SU-DHL-6 (cell line): ENCODE measurements around the gene HMCN2.
A peak's percentile ranks its signal among the peaks of the same experiment; 100 is the strongest.

ENCODE experiments used
- H2AFZ ChIP-seq: fragments of 200-600 bp; sonication (generic); 2 replicates; pipeline ENCODE4 v1.6.1; 2014; ENCODE audit warnings: low read depth, mild to moderate bottlenecking, moderate library complexity, mixed read lengths, antibody characterized with exemption, low read length; ENCODE audit not compliant: severe bottlenecking
- H3F3A ChIP-seq: fragments of 200-600 bp; shearing (Covaris generic); 2 replicates; pipeline ENCODE4 v1.6.0; 2016; ENCODE audit warnings: antibody characterized with exemption, mild to moderate bottlenecking; ENCODE audit not compliant: insufficient read depth
- H3K27ac ChIP-seq: fragments of 200-600 bp; sonication (generic); 2 replicates; pipeline ENCODE4 v1.5.1; 2016; ENCODE audit warnings: low read depth, mild to moderate bottlenecking, low read length, moderate library complexity, mixed read lengths
- H3K27me3 ChIP-seq: fragments of 200-600 bp; sonication (generic), shearing (Covaris generic); 2 replicates; pipeline ENCODE4 v1.6.0; 2014; ENCODE audit warnings: mild to moderate bottlenecking, low read length
- H3K36me3 ChIP-seq: fragments of 200-600 bp; sonication (generic); 2 replicates; pipeline ENCODE4 v1.6.1; 2014; ENCODE audit warnings: mild to moderate bottlenecking, low read length, mixed read lengths
- H3K4me2 ChIP-seq: fragments of 300-600, 200-600 bp; shearing (Covaris generic), sonication (generic); 2 replicates; pipeline ENCODE4 v1.6.0; 2014; ENCODE audit warnings: low read length, low read depth, mild to moderate bottlenecking; ENCODE audit not compliant: poor library complexity, severe bottlenecking
- H3K4me3 ChIP-seq: fragments of 200-600 bp; sonication (generic); 2 replicates; pipeline ENCODE4 v1.5.1; 2014; ENCODE audit warnings: antibody characterized with exemption, low read length, mild to moderate bottlenecking, mixed read lengths; ENCODE audit not compliant: insufficient read depth, poor library complexity, severe bottlenecking
- H3K79me2 ChIP-seq: fragments of 200-600 bp; sonication (generic); 2 replicates; pipeline ENCODE4 v1.6.1; 2014; ENCODE audit warnings: mild to moderate bottlenecking, low read length, moderate library complexity; ENCODE audit not compliant: insufficient read depth
- H3K9ac ChIP-seq: fragments of 200-600 bp; sonication (generic); 2 replicates; pipeline ENCODE4 v1.7.0; 2014; ENCODE audit warnings: mild to moderate bottlenecking, low read length
- H3K9me2 ChIP-seq: fragments of 200-600 bp; sonication (generic); replicated peaks from 2 replicates; pipeline ENCODE4 v1.6.1; 2014; ENCODE audit warnings: low read length; ENCODE audit not compliant: insufficient read depth
- H3K9me3 ChIP-seq: fragments of 200-600 bp; sonication (generic); 2 replicates; pipeline ENCODE4 v1.6.1; 2014; ENCODE audit warnings: low read length, mixed read lengths; ENCODE audit not compliant: insufficient read depth
- H4K20me1 ChIP-seq: fragments of 200-600 bp; sonication (generic); 2 replicates; pipeline ENCODE4 v1.6.1; 2014; ENCODE audit warnings: low read depth, mild to moderate bottlenecking, antibody characterized with exemption, low read length, moderate library complexity, mixed read lengths
- EZH2phosphoT487 ChIP-seq: fragments of 200-600 bp; sonication (generic), shearing (Covaris generic); conservative IDR thresholded peaks from 2 replicates; pipeline ENCODE4 v1.6.1; 2018; ENCODE audit warnings: mild to moderate bottlenecking, antibody characterized with exemption, low read length, moderate library complexity, mixed read lengths
- TF ChIP-seq, protein P1 (sequence below): fragments of 200-600 bp; sonication (generic); IDR thresholded peaks from one replicate; pipeline ENCODE4 v1.5.1; 2017; ENCODE audit warnings: antibody characterized with exemption, mild to moderate bottlenecking, low read length, moderate library complexity; ENCODE audit not compliant: insufficient read depth, poor library complexity, severe bottlenecking

HMCN2 gene

GRCh38 chr9:130444565-130445221 lies 179.1 kb downstream of the HMCN2 start, which contains the start of gene ASS1:
TSS of gene ASS1 (plus strand) at chr9:130444961. CDS start at chr9:130452229, 7,268 bp downstream.
- H3K9me2 ChIP-seq = no peaks in the 10 kb centered on the region
- peaks cover 8% of the 10 kb centered on the region; the same call in 1 of the 2 replicates for H3K9me3 ChIP-seq
- H3F3A ChIP-seq = no peaks in the 10 kb centered on the region
- TF ChIP-seq, protein P1, sequence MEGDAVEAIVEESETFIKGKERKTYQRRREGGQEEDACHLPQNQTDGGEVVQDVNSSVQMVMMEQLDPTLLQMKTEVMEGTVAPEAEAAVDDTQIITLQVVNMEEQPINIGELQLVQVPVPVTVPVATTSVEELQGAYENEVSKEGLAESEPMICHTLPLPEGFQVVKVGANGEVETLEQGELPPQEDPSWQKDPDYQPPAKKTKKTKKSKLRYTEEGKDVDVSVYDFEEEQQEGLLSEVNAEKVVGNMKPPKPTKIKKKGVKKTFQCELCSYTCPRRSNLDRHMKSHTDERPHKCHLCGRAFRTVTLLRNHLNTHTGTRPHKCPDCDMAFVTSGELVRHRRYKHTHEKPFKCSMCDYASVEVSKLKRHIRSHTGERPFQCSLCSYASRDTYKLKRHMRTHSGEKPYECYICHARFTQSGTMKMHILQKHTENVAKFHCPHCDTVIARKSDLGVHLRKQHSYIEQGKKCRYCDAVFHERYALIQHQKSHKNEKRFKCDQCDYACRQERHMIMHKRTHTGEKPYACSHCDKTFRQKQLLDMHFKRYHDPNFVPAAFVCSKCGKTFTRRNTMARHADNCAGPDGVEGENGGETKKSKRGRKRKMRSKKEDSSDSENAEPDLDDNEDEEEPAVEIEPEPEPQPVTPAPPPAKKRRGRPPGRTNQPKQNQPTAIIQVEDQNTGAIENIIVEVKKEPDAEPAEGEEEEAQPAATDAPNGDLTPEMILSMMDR = no peak
- TF ChIP-seq EZH2phosphoT487 = no peak
- H3K27ac ChIP-seq = no peak within 1 kb of the TSS
- no peak within 1 kb of the TSS; the same call in 1 of the 2 replicates for H3K9ac ChIP-seq
- H4K20me1 ChIP-seq = no peaks in the 10 kb centered on the region
- H3K79me2 ChIP-seq = no peaks in the 10 kb centered on the region
- no peak within 1 kb of the TSS for H3K4me3 ChIP-seq
- H3K4me2 ChIP-seq = peak within 1 kb of the TSS; percentile 30
- H2AFZ ChIP-seq = no peak within 1 kb of the TSS
- no peaks in the 10 kb centered on the region for H3K27me3 ChIP-seq
- no peaks in the 10 kb centered on the region for H3K36me3 ChIP-seq

DNA sequence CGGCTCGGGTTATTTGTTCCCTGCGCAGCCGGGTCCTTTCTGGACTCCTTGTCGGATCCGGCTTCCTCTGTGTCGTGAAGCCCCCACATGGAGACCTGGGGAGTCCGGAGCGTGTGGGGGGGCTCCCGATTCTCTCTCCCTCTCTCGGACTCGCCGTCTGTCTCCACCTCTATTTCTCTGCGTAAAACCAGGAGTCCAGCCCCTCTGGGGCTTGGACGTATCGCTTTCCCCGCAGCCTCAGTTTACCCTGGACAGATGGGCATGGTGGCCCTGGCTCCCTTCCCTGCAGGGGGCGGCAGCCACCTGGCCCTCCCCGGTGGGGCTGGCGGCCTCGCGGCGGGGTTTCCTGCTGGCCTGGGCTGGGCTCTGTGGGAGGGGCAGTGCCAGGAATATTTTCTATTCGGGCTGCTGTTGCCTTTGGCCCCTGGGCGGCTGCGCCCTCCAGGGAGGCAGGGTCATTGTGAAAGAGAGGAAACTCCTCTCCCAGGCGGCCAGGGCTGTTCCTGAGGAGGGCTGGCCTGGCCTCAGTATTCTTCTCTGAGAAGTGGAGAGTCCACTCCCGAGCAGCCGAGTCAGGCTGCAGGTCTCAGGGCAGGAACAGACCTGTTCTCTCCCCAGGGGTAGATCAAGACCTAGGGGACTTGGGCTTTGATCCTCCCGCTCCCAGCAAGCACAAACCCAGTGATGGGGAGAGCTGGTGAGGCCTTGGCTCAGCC lies 179.9 kb downstream of the HMCN2 start:
- no peak overlapping the region for H3K4me2 ChIP-seq
- no peaks in the 10 kb centered on the region for H3F3A ChIP-seq
- no peaks in the 10 kb centered on the region for H3K27me3 ChIP-seq
- H3K27ac ChIP-seq = no peak overlapping the region
- TF ChIP-seq, protein P1 = no peak
- TF ChIP-seq EZH2phosphoT487 = no peak
- H3K9me3 ChIP-seq = peaks cover 8% of the 10 kb centered on the region; the same call in 1 of the 2 replicates
- no peak overlapping the region for H3K4me3 ChIP-seq
- no peaks in the 10 kb centered on the region for H3K36me3 ChIP-seq
- no peaks in the 10 kb centered on the region for H3K9me2 ChIP-seq
- H3K79me2 ChIP-seq = no peaks in the 10 kb centered on the region
- no peak overlapping the region for H3K9ac ChIP-seq
- no peak overlapping the region for H2AFZ ChIP-seq
- H4K20me1 ChIP-seq = no peaks in the 10 kb centered on the region

- no peaks in the 10 kb centered on the region for H4K20me1 ChIP-seq
- H3K36me3 ChIP-seq = no peaks in the 10 kb centered on the region
- H3F3A ChIP-seq = no peaks in the 10 kb centered on the region
- peaks cover 2% of the 10 kb centered on the region; the same call in 1 of the 2 replicates for H3K9me3 ChIP-seq
- no peak overlapping the region for H3K9ac ChIP-seq
- no peak overlapping the region for H3K4me2 ChIP-seq
- H2AFZ ChIP-seq = no peak overlapping the region
- no peaks in the 10 kb centered on the region for H3K27me3 ChIP-seq
- no peak overlapping the region for H3K4me3 ChIP-seq
- no peaks in the 10 kb centered on the region for H3K9me2 ChIP-seq
- TF ChIP-seq EZH2phosphoT487 = no peak
- TF ChIP-seq, protein P1 = no peak
- no peak overlapping the region for H3K27ac ChIP-seq
- no peaks in the 10 kb centered on the region for H3K79me2 ChIP-seq
Measured at GRCh38 chr9:130446101-130446861, 180.7 kb downstream of the HMCN2 start.
